ENCODE data around the gene BTRC.

Gene BTRC

DNA sequence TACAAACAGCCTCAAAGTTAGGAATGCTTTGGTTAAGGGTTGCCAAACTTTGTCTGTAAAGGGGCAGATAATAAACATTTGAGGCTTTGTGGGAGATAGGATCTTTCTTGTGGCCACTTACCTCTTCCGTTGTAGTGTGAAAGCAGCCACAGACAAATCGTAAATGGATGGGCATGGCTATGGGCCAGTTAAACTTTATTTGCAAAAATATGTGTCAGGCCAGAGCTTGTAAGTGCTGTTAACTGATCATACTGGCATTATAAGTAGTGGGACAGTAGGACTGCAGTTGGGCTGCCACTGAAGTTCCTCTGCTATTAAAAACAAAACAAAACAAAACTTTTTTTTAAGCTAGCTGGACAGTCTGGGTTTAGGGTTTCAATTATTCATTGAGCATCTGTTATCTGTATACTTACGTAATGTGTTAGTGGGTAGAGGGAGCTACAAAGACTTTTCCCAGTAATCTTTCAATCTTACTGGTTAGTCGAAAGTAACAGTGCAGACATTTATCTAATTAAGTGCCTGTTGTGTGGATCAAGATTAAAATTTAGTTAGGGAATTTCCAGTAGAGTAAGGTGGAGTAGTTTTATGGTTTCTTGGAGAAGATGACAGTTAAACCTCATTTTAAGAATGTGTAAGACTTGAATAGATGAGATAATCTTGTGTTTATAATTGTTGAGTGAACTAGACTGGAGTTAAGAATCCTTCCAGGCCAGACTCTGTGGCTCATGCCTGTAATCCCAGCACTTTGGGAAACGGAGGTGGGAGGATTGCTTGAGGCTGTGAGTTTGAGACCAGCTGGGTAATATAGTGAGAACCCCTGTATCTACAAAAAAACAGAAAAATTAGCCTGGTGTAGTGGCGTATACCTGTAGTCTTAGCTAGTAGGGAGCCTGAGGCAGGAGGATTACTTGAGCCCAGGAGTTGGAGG, 100.1 kb downstream of the BTRC start:
- no peak overlapping the region for H3K4me2 ChIP-seq
- TF ChIP-seq, protein P1, sequence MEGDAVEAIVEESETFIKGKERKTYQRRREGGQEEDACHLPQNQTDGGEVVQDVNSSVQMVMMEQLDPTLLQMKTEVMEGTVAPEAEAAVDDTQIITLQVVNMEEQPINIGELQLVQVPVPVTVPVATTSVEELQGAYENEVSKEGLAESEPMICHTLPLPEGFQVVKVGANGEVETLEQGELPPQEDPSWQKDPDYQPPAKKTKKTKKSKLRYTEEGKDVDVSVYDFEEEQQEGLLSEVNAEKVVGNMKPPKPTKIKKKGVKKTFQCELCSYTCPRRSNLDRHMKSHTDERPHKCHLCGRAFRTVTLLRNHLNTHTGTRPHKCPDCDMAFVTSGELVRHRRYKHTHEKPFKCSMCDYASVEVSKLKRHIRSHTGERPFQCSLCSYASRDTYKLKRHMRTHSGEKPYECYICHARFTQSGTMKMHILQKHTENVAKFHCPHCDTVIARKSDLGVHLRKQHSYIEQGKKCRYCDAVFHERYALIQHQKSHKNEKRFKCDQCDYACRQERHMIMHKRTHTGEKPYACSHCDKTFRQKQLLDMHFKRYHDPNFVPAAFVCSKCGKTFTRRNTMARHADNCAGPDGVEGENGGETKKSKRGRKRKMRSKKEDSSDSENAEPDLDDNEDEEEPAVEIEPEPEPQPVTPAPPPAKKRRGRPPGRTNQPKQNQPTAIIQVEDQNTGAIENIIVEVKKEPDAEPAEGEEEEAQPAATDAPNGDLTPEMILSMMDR (conservative IDR thresholded peaks at IDR 0.05; ENCODE audit: low read depth, low read length): no peak
- H3K79me2 ChIP-seq (ENCODE audit: insufficient read depth, low read depth): no peaks in the 10 kb centered on the region
- H2AFZ ChIP-seq (ENCODE audit: low read depth): no peak overlapping the region
- peaks cover 8% of the 10 kb centered on the region for H3K4me1 ChIP-seq (ENCODE audit: low read depth, poor library complexity, severe bottlenecking)
- H3K4me3 ChIP-seq (IDR thresholded peaks at IDR 0.05; ENCODE audit: insufficient read depth, low read depth, low read length): no peak overlapping the region
- H3K27ac ChIP-seq: no peak overlapping the region
- H4K20me1 ChIP-seq (ENCODE audit: insufficient read depth): no peaks in the 10 kb centered on the region
- H3K27me3 ChIP-seq (ENCODE audit: insufficient read depth, low read depth): no peaks in the 10 kb centered on the region
- no peaks in the 10 kb centered on the region for H3K36me3 ChIP-seq (ENCODE audit: insufficient read depth)
- no peak overlapping the region for H3K9ac ChIP-seq

DNA sequence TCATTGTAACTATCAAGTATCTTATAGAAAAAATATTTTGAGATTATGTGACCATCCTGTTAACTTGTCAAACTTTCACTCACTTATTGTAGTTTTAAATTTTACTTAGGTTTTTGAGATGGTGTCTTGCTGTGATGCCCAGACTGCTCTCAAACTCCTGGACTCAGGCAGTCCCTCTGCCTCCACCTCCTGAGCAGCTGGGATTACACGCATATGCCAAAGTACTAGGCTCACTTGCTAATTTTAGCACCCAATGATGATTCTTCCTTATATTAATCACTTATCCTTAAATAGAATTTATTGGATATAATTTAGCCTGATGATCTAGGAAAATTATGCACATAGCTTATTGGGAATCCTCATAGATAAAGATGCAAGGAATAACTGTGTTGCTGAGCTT, 104.9 kb downstream of the BTRC start:
- TF ChIP-seq, protein P1 (conservative IDR thresholded peaks at IDR 0.05; ENCODE audit: low read depth, low read length): no peak
- no peaks in the 10 kb centered on the region for H3K79me2 ChIP-seq (ENCODE audit: insufficient read depth, low read depth)
- H3K4me3 ChIP-seq (IDR thresholded peaks at IDR 0.05; ENCODE audit: insufficient read depth, low read depth, low read length): no peak overlapping the region
- no peaks in the 10 kb centered on the region for H3K27me3 ChIP-seq (ENCODE audit: insufficient read depth, low read depth)
- H3K4me2 ChIP-seq: no peak overlapping the region
- H3K4me1 ChIP-seq (ENCODE audit: low read depth, poor library complexity, severe bottlenecking): peaks cover 4% of the 10 kb centered on the region
- no peaks in the 10 kb centered on the region for H3K36me3 ChIP-seq (ENCODE audit: insufficient read depth)
- H2AFZ ChIP-seq (ENCODE audit: low read depth): no peak overlapping the region
- H3K9ac ChIP-seq: no peak overlapping the region
- H3K27ac ChIP-seq: no peak overlapping the region
- H4K20me1 ChIP-seq (ENCODE audit: insufficient read depth): no peaks in the 10 kb centered on the region

DNA sequence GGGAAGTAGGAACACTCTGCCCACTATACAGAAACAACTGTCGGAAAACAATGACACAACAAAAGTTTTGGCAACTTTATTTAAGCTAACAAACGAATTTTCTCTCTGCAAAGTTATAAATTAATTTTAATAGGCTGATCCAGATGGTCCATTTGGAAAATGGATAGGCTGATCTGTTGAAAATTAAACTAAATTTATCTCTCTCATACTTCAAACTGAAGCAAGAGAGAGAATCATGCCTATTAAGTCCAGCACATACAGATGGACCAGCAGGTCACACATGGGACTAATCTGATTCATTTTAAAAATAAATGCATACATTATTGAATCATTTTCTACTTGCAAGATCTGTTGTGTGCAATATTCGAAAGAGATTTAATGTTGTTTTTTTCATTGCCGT, 110.1 kb downstream of the BTRC start:
- Histone ChIP-seq H3K27ac (no peak overlapping the region), H3K79me2 (ENCODE audit: insufficient read depth, low read depth) (no peaks in the 10 kb centered on the region), H3K4me3 (IDR thresholded peaks at IDR 0.05; ENCODE audit: insufficient read depth, low read depth, low read length) (no peak overlapping the region), H3K27me3 (ENCODE audit: insufficient read depth, low read depth) (no peaks in the 10 kb centered on the region), H4K20me1 (ENCODE audit: insufficient read depth) (no peaks in the 10 kb centered on the region), H3K36me3 (ENCODE audit: insufficient read depth) (no peaks in the 10 kb centered on the region), H3K4me1 (ENCODE audit: low read depth, poor library complexity, severe bottlenecking) (peaks cover 7% of the 10 kb centered on the region), H3K9ac (no peak overlapping the region), H2AFZ (ENCODE audit: low read depth) (no peak overlapping the region), H3K4me2 (no peak overlapping the region)
- TF ChIP-seq, protein P1 (conservative IDR thresholded peaks at IDR 0.05; ENCODE audit: low read depth, low read length): no peak

DNA sequence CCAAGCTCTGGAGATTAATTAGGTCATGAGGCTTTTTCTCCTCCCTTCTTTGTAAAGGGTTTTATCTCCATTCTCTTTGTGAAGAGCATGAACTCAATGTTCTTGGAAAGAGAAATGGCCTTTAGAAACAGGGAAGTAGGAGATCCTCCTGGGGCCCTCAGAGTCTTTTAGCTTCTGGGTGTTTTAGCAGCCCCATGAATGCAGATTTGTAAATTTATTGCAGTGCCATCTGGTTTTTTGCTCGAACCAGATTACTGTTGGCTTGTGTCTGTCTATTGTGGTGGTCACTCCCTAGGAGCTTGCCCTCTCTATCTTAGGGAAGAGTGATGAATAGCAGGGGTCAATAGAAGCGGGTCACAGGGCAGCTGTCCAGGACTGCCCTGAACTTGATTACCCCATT, 110.6 kb downstream of the BTRC start:
- TF ChIP-seq, protein P1 (conservative IDR thresholded peaks at IDR 0.05; ENCODE audit: low read depth, low read length): no peak
- no peak overlapping the region for H3K9ac ChIP-seq
- H4K20me1 ChIP-seq (ENCODE audit: insufficient read depth): no peaks in the 10 kb centered on the region
- H3K4me2 ChIP-seq: no peak overlapping the region
- H3K4me1 ChIP-seq (ENCODE audit: low read depth, poor library complexity, severe bottlenecking): peaks cover 7% of the 10 kb centered on the region
- no peaks in the 10 kb centered on the region for H3K27me3 ChIP-seq (ENCODE audit: insufficient read depth, low read depth)
- H3K4me3 ChIP-seq (IDR thresholded peaks at IDR 0.05; ENCODE audit: insufficient read depth, low read depth, low read length): no peak overlapping the region
- no peaks in the 10 kb centered on the region for H3K36me3 ChIP-seq (ENCODE audit: insufficient read depth)
- no peak overlapping the region for H3K27ac ChIP-seq
- no peak overlapping the region for H2AFZ ChIP-seq (ENCODE audit: low read depth)
- no peaks in the 10 kb centered on the region for H3K79me2 ChIP-seq (ENCODE audit: insufficient read depth, low read depth)

All from KMS-11 (cell line).